Esophagus (tissue), 2 donors: ENCODE results near the gene NOVA1. TPM values are rescaled to one million over a fixed set of nuclear protein-coding genes. Genes with fewer than 3 reads are reported as not detected.

Experiments
- H3K27ac ChIP-seq, 2 donors: one replicate each; pipeline ENCODE4 v1.5.1; 2013; ENCODE audit warnings: low read depth in 2 of 2, mild to moderate bottlenecking in 2 of 2, inconsistent platforms in 1 of 2, low read length in 1 of 2, moderate library complexity in 1 of 2
- H3K27me3 ChIP-seq, 2 donors: one replicate each; pipeline ENCODE4 v1.6.1; 2013; ENCODE audit warnings: low read length in 2 of 2, control low read depth in 1 of 2, mild to moderate bottlenecking in 1 of 2; ENCODE audit not compliant: insufficient read depth in 2 of 2, control insufficient read depth in 1 of 2
- H3K36me3 ChIP-seq, 2 donors: one replicate each; pipeline ENCODE4 v1.6.1; 2013; ENCODE audit warnings: low read length in 1 of 2; ENCODE audit not compliant: control insufficient read depth in 2 of 2, insufficient read depth in 2 of 2
- H3K4me1 ChIP-seq, 2 donors: one replicate each; pipeline ENCODE4 v1.6.1; 2013; ENCODE audit warnings: low read length in 1 of 2; ENCODE audit not compliant: control insufficient read depth in 2 of 2, insufficient read depth in 2 of 2
- H3K4me3 ChIP-seq, 2 donors: one replicate each; pipeline ENCODE4 v1.5.1; 2013; ENCODE audit warnings: low read length in 2 of 2, mild to moderate bottlenecking in 2 of 2, low read depth in 1 of 2, moderate library complexity in 1 of 2
- H3K9me3 ChIP-seq, 2 donors: one replicate each; pipeline ENCODE4 v1.6.1; 2013; ENCODE audit warnings: mild to moderate bottlenecking in 2 of 2, low read depth in 1 of 2, low read length in 1 of 2, moderate library complexity in 1 of 2; ENCODE audit not compliant: control insufficient read depth in 2 of 2, insufficient read depth in 1 of 2
- WGBS, 2 donors: extraction: QIAGEN DNeasy Blood & Tissue Kit; methylation state at CpG; one replicate each; pipeline ENCODE4 v1.1.7; 2013; 5-methylcytosine and 5-hydroxymethylcytosine counted together
- polyA plus RNA-seq, 2 donors: library from polyadenylated mRNA; stranded (reverse); fragments of 200-250 nt; gene quantifications; one replicate each; pipeline ENCODE4 v1.2.3, GENCODE V29; 2013
- donor health status: healthy with polysubstance abuse.
- donor health status: Bipolar disorder and iron deficiency.

The NOVA1 gene
- polyA plus RNA-seq, 2 donors: 0.60 to 1.4 TPM

- Histone ChIP-seq H3K4me3 (no peak overlapping the region), H3K9me3 (no peaks in the 10 kb centered on the region), H3K4me1 (no peaks in the 10 kb centered on the region), H3K36me3 (no peaks in the 10 kb centered on the region), H3K27me3 (no peaks in the 10 kb centered on the region), H3K27ac (no peak overlapping the region)
- WGBS, 2 donors: 85 to 95% methylated on average over 1 of the region's 1 CpG
These were observed 59.7 kb downstream of the NOVA1 start for GRCh38 chr14:26538176-26538575.

DNA sequence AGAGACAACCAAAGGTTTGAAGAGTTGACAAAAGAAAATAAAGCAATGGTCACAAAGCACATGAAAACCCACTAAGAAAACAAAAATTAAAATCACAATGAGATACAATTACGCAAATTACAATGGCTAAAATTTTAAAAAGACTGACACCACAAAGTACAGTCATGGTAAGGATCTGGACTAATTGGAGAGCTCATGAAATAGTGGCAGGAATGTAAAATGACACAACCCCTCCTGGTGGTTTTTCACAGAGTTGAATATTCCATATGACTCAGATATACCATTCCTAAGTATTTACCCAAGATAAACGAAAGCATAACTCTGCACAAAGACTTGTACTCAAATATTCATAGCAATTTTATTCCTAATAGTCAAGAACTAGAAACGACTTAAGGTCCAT lies 65.9 kb downstream of the NOVA1 start:
- no peaks in the 10 kb centered on the region for H3K4me1 ChIP-seq
- H3K27ac ChIP-seq: no peak overlapping the region
- H3K27me3 ChIP-seq: no peaks in the 10 kb centered on the region
- 63 to 71% methylated on average over 3 of the region's 3 CpGs for WGBS, 2 donors
- no peak overlapping the region for H3K4me3 ChIP-seq
- H3K9me3 ChIP-seq: no peaks in the 10 kb centered on the region
- no peaks in the 10 kb centered on the region for H3K36me3 ChIP-seq

- H3K4me3 ChIP-seq: no peak overlapping the region
- H3K4me1 ChIP-seq: no peaks in the 10 kb centered on the region
- H3K36me3 ChIP-seq: no peaks in the 10 kb centered on the region
- H3K27me3 ChIP-seq: no peaks in the 10 kb centered on the region
- H3K27ac ChIP-seq: no peak overlapping the region
- 82 to 86% methylated on average over 7 of the region's 7 CpGs for WGBS, 2 donors
- H3K9me3 ChIP-seq: no peaks in the 10 kb centered on the region
These were observed 69.2 kb downstream of the NOVA1 start for GRCh38 chr14:26528415-26529182.

GRCh38 chr14:26527095-26527494 lies 70.7 kb downstream of the NOVA1 start:
- Histone ChIP-seq H3K4me1 (no peaks in the 10 kb centered on the region), H3K27ac (no peak overlapping the region), H3K9me3 (no peaks in the 10 kb centered on the region), H3K4me3 (no peak overlapping the region), H3K36me3 (no peaks in the 10 kb centered on the region), H3K27me3 (no peaks in the 10 kb centered on the region)
- WGBS, 2 donors: 69 to 73% methylated on average over 3 of the region's 3 CpGs

GRCh38 chr14:26526137-26526536 lies 71.7 kb downstream of the NOVA1 start:
- Histone ChIP-seq H3K27me3 (no peaks in the 10 kb centered on the region), H3K4me1 (no peaks in the 10 kb centered on the region), H3K27ac (no peak overlapping the region), H3K9me3 (no peaks in the 10 kb centered on the region), H3K36me3 (no peaks in the 10 kb centered on the region), H3K4me3 (no peak overlapping the region)
- WGBS, 2 donors: 66 to 81% methylated on average over 1 of the region's 1 CpG

DNA sequence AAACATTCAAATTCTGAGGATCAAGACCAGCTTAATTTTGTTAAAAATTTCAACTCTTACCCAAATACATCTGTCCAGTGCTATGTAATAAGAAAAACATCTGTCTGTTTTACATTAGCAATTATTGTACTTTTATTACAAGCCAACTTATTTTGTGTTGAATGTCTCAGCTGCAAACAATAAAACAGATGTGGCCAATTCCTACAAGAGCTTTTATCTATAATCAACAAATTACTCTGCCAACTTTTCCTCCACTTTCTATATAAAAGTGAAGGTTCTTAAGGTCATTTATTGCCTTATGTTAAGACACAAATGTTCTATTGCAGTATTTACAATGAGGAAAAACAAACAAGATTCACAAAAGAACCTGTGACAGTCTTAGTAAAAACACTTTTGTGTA lies 72.7 kb downstream of the NOVA1 start:
- Histone ChIP-seq H3K36me3 (no peaks in the 10 kb centered on the region), H3K4me1 (no peaks in the 10 kb centered on the region), H3K4me3 (no peak overlapping the region), H3K9me3 (no peaks in the 10 kb centered on the region), H3K27me3 (no peaks in the 10 kb centered on the region), H3K27ac (no peak overlapping the region)

DNA sequence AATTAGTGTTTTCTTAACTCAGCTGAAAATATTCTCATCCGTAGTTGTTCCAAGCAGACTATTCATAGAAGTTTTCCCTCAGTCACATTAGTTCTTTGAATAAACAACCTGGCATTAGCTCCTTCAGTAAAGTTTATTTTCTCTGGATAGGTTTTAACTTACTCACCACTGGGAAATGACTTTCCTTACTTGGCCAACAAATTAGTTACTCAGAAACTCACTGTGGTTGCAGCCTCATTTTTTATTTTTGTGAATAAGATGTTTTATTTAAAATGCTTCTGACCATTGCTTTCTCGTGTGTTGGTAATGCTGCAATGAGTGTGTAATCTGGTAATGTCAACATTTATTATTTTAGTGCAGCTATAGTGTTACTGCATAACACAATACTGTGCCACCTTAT lies 74.9 kb downstream of the NOVA1 start:
- Histone ChIP-seq H3K4me1 (no peaks in the 10 kb centered on the region), H3K36me3 (no peaks in the 10 kb centered on the region), H3K9me3 (no peaks in the 10 kb centered on the region), H3K27ac (no peak overlapping the region), H3K4me3 (no peak overlapping the region), H3K27me3 (no peaks in the 10 kb centered on the region)
- WGBS, 2 donors: 63% methylated on average over 2 of the region's 2 CpGs

- Histone ChIP-seq H3K4me1 (no peaks in the 10 kb centered on the region), H3K27me3 (no peaks in the 10 kb centered on the region), H3K4me3 (no peak overlapping the region), H3K27ac (no peak overlapping the region), H3K9me3 (no peaks in the 10 kb centered on the region), H3K36me3 (no peaks in the 10 kb centered on the region)
These were observed 80.1 kb downstream of the NOVA1 start for GRCh38 chr14:26517771-26518170.

DNA sequence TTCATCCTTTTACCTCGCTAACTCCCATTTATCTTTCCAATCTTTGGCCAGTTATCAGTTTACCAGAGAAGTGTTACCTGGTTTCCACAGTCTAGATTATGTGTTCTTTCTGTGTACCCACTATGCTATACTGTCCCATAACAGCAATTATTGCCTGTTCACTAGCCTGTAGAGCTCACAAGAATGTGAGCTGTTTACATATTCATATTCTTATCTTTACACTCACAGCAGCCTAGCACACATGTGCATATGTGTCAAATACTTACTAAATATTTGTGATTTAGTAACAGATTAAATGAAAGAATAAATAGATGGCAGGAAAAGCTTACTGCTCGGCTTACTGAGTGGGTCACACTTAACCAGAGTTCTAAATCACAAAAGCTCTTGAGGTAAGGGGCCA lies 97.8 kb downstream of the NOVA1 start:
- H3K4me1 ChIP-seq: no peaks in the 10 kb centered on the region
- 71 to 72% methylated on average over 2 of the region's 2 CpGs for WGBS, 2 donors
- no peaks in the 10 kb centered on the region for H3K27me3 ChIP-seq
- no peaks in the 10 kb centered on the region for H3K36me3 ChIP-seq
- no peak overlapping the region for H3K27ac ChIP-seq
- H3K9me3 ChIP-seq: no peaks in the 10 kb centered on the region
- no peak overlapping the region for H3K4me3 ChIP-seq

- 82 to 85% methylated on average over 2 of the region's 2 CpGs for WGBS, 2 donors
- Histone ChIP-seq H3K4me1 (no peaks in the 10 kb centered on the region), H3K27ac (no peak overlapping the region), H3K36me3 (no peaks in the 10 kb centered on the region), H3K4me3 (no peak overlapping the region), H3K9me3 (no peaks in the 10 kb centered on the region), H3K27me3 (no peaks in the 10 kb centered on the region)
These were observed 98.3 kb downstream of the NOVA1 start for GRCh38 chr14:26499546-26499945.
